Gastroesophageal sphincter (tissue), 4 donors: ENCODE measurements around the gene SORCS3. TPM values are rescaled to one million over a fixed set of nuclear protein-coding genes. Genes with fewer than 3 reads are reported as not detected.

Experiments used
- ATAC-seq: fragments of 150-250 bp; one replicate; pipeline ENCODE4 v1.9.1; 2016; ENCODE audit warnings: mild to moderate bottlenecking, moderate library complexity
- H3K27ac ChIP-seq, 4 donors: fragments of 200-600 bp; sonication (generic) in 3 of 4; 1 replicate in 3 of 4; 2 replicates in 1 of 4; pipeline ENCODE4 v1.5.1; 2016 to 2019
- H3K27me3 ChIP-seq: fragments of 200-600 bp; sonication (generic); one replicate; pipeline ENCODE4 v1.5.1; 2019
- H3K36me3 ChIP-seq, 2 donors: fragments of 200-600 bp; sonication (generic); one replicate each; pipeline ENCODE4 v1.5.1; 2019; ENCODE audit warnings: control low read depth in 1 of 2
- H3K4me1 ChIP-seq, 3 donors: fragments of 200-600 bp; sonication (generic); 1 replicate in 2 of 3; 2 replicates in 1 of 3; pipeline ENCODE4 v1.5.1; 2016 to 2019; ENCODE audit warnings: control low read depth in 2 of 3
- H3K4me3 ChIP-seq, 2 donors: fragments of 200-600 bp; sonication (generic); one replicate each; pipeline ENCODE4 v1.5.1; 2019; ENCODE audit warnings: mild to moderate bottlenecking in 1 of 2, moderate library complexity in 1 of 2
- H3K9me3 ChIP-seq, 3 donors: fragments of 200-600 bp; sonication (generic); one replicate each; pipeline ENCODE4 v1.5.1; 2017 to 2019; ENCODE audit warnings: control low read depth in 2 of 3
- EP300 ChIP-seq: sonication (generic); formaldehyde crosslinking; IDR thresholded peaks from one replicate; pipeline ENCODE4 v1.6.1; 2017; ENCODE audit warnings: antibody characterized with exemption, mild to moderate bottlenecking
- POLR2A ChIP-seq, 2 donors: fragments of 450-650 bp; IDR thresholded peaks; one replicate each; pipeline ENCODE4 v1.6.1; 2017; ENCODE audit warnings: antibody characterized with exemption in 2 of 2, mild to moderate bottlenecking in 2 of 2, moderate library complexity in 1 of 2
- POLR2AphosphoS5 ChIP-seq: sonication (generic); formaldehyde crosslinking; IDR thresholded peaks from one replicate; pipeline ENCODE4 v1.6.1; 2017; ENCODE audit warnings: antibody characterized with exemption
- WGBS, 2 donors: methylation state at CpG; one replicate each; pipeline ENCODE4 v1.1.5; 2018; ENCODE audit warnings: low coverage in 1 of 2; 5-methylcytosine and 5-hydroxymethylcytosine counted together
- total RNA-seq, 4 donors: library from RNA; depleted of rRNA; stranded (reverse); fragments of >200 nt; gene quantifications; one replicate each; pipeline ENCODE4 v1.1.0, GENCODE V29; 2016
- TF ChIP-seq, protein P1 (sequence below), 4 experiments: fragments of 200-600 bp in 2 of 4; fragments of 450-650 bp in 2 of 4; sonication (generic) in 1 of 4; IDR thresholded peaks; one replicate each; pipeline ENCODE4 v1.5.1; 2017 to 2019; ENCODE audit warnings: antibody characterized with exemption in 4 of 4, mild to moderate bottlenecking in 2 of 4, moderate library complexity in 2 of 4

SORCS3 gene
- total RNA-seq, 4 donors from 2014 or later = 0.31 to 1.3 (median 0.69) TPM; not detected in 1

DNA sequence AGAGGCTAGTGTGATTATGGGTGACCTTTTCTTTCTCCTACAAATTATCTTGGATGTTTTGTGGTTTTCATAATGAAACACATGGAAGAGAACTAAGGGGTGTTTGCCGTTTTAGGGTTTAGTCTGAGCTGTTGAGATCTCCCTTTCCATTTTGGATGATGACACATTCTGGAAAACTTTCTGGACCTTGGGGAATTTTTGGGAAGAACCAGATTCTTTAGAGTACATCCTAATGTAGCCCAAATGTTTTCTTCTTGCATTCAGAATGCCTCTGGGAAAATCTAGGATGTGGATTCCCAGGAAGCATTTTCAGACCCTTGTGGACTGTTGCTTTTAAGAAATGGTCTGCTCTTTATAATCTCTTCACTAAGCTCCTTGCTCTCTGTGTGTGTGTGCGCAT is 165.7 kb downstream of the SORCS3 start:
- Histone ChIP-seq H3K27me3 (no peaks in the 10 kb centered on the region), H3K4me1 (no peaks in the 10 kb centered on the region), H3K4me3 (no peak overlapping the region), H3K9me3 (peaks cover 0 to 7% (median 0%) of the 10 kb centered on the region in 3 donors), H3K36me3 (no peaks in the 10 kb centered on the region), H3K27ac (no peak overlapping the region)
- 70 to 82% methylated on average over 1 of the region's 2 CpGs for WGBS, 2 donors
- ATAC-seq = no peak
- TF ChIP-seq POLR2A (IDR thresholded peaks at IDR 0.05) (no peak), EP300 (no peak), POLR2AphosphoS5 (no peak)
- TF ChIP-seq, protein P1, sequence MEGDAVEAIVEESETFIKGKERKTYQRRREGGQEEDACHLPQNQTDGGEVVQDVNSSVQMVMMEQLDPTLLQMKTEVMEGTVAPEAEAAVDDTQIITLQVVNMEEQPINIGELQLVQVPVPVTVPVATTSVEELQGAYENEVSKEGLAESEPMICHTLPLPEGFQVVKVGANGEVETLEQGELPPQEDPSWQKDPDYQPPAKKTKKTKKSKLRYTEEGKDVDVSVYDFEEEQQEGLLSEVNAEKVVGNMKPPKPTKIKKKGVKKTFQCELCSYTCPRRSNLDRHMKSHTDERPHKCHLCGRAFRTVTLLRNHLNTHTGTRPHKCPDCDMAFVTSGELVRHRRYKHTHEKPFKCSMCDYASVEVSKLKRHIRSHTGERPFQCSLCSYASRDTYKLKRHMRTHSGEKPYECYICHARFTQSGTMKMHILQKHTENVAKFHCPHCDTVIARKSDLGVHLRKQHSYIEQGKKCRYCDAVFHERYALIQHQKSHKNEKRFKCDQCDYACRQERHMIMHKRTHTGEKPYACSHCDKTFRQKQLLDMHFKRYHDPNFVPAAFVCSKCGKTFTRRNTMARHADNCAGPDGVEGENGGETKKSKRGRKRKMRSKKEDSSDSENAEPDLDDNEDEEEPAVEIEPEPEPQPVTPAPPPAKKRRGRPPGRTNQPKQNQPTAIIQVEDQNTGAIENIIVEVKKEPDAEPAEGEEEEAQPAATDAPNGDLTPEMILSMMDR (IDR thresholded peaks at IDR 0.05) = no peak

DNA sequence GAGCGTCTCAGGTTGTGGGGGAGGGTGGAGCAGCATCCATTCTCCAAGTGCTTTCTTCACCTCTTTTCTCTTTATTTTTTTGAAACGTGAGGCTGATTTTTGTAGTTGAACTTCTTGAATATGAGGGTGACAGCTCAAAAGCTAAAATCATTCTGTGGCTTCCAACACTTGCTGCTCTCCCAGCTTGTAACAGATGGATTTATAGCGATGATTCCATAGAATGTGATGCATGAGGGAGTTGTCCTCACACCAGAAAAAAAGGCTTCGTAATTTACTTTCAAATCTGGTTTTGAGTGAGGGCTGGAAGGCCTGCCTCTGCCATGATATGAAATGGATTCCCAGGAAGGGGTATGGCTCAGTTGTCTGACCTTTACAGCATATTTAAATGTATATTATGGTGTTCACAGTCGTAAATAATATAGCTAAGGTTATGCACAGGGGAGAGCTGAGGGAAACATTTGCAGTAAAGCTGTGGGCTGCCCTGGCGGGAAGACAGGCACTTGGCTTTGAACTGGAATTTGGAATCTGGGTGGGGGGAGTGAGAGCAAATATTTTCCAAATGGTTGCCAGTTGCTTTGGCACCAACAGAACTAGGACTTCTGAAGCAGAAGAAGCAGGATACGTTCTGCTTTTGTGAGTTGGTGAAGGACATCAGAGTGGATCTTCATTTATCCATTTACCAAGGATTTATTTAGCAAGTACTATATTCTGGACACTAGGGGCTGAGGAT is 166.7 kb downstream of the SORCS3 start:
- H3K27ac ChIP-seq = no peak overlapping the region
- H3K4me3 ChIP-seq = no peak overlapping the region
- ATAC-seq = no peak
- no peaks in the 10 kb centered on the region for H3K4me1 ChIP-seq
- no peaks in the 10 kb centered on the region for H3K27me3 ChIP-seq
- H3K9me3 ChIP-seq = peaks cover 0 to 7% (median 0%) of the 10 kb centered on the region in 3 donors
- WGBS, 2 donors = 62 to 83% methylated on average over 6 of the region's 7 CpGs
- TF ChIP-seq POLR2A (IDR thresholded peaks at IDR 0.05) = no peak
- no peak for TF ChIP-seq EP300
- TF ChIP-seq POLR2AphosphoS5 = no peak
- TF ChIP-seq, protein P1 (IDR thresholded peaks at IDR 0.05) = no peak
- H3K36me3 ChIP-seq = no peaks in the 10 kb centered on the region

DNA sequence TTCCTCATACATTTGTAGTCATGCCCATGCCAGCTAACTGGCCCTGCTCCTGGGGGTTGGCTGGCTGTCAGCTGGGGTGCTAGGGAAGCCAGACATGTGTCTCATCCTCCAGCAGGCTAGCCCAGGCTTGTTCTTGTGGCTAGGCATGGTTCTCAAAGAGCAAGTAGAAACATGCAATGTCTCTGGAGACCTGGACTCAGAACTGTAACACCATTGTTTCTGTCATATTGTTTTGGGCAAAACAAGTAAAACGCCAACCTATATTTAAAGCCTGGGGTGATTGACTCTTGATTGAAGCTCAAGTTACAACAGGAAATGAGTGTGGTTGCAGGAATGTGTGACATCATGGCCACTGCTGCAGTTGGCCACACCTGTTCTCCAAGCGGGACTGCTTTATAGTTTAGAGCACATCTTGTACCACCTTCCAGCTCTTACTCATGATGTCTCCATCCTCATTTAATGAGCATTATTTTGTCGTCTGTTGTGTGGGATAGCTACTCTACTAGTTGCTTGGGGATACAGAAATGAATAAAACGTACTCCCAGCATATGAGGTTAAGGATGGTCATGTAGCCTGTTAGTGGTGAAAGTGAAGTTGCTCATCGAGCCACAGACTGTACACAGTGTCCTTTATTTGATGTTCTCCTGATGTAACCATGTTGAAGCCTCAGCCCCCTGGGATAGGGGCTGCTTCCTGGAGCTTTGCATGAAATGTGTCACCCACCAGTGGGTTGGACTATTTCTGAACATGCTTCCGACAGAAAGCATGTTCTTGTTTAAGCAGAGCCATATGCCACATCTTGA is 168.4 kb downstream of the SORCS3 start:
- H3K27ac ChIP-seq = no peak overlapping the region
- 61 to 64% methylated on average over 5 to 6 of the region's 6 CpGs for WGBS, 2 donors
- H3K36me3 ChIP-seq = no peaks in the 10 kb centered on the region
- H3K4me3 ChIP-seq = no peak overlapping the region
- ATAC-seq = no peak
- H3K4me1 ChIP-seq = no peaks in the 10 kb centered on the region
- peaks cover 0 to 7% (median 0%) of the 10 kb centered on the region in 3 donors for H3K9me3 ChIP-seq
- TF ChIP-seq, protein P1 (IDR thresholded peaks at IDR 0.05) = no peak
- TF ChIP-seq POLR2A (IDR thresholded peaks at IDR 0.05) (no peak), EP300 (no peak), POLR2AphosphoS5 (no peak)
- H3K27me3 ChIP-seq = no peaks in the 10 kb centered on the region

DNA sequence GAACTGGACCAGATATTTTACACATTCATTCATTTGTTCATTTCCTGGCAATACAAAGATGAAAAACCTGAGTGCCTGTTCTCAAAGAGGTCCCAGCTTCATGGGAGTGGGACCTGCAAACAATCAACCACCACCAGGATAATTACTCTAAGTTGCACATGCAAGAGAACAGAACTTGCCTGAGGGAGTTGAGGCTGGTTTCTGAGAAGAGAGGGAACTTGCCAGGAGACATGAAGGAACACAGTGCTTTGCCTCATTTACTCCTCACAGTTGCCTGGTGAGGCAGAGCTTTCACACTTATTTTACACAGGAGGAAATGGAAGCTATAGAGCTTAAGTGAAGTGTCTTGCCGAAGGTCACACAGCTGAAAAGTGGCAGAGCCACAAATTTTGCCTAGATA is 170.1 kb downstream of the SORCS3 start:
- 75% methylated on average over 1 of the region's 1 CpG; no CpG with 5 or more reads in 1 of the 2 donors for WGBS, 2 donors
- Histone ChIP-seq H3K36me3 (no peaks in the 10 kb centered on the region), H3K4me1 (no peaks in the 10 kb centered on the region), H3K27me3 (no peaks in the 10 kb centered on the region), H3K27ac (no peak overlapping the region), H3K9me3 (peaks cover 0 to 7% (median 0%) of the 10 kb centered on the region in 3 donors), H3K4me3 (no peak overlapping the region)
- TF ChIP-seq EP300 = no peak
- TF ChIP-seq, protein P1 (IDR thresholded peaks at IDR 0.05) = no peak
- no peak for TF ChIP-seq POLR2A (IDR thresholded peaks at IDR 0.05)
- no peak for TF ChIP-seq POLR2AphosphoS5
- no peak for ATAC-seq
